A172 (cell line): ENCODE measurements around the gene MARCHF6. TPM values are rescaled to one million over a fixed set of nuclear protein-coding genes. Genes with fewer than 3 reads are reported as not detected.
"Not testable (repeated sequence)": the region's sequence is repeated elsewhere in the genome, so short reads cannot be mapped to it uniquely, and the experiment has no call there.

Source experiments
- DNase-seq: peaks from one replicate; pipeline ENCODE4 v3.0.0-alpha.2; 2015; ENCODE audit warnings: low spot score
- total RNA-seq: library from RNA; depleted of rRNA; stranded (reverse); fragments of >200 nt; shearing (Covaris generic); gene quantifications from 2 replicates; pipeline ENCODE4 v1.2.3, GENCODE V29; 2014; rRNA removed

The MARCHF6 gene
- total RNA-seq, 1 experiment from 2014 or later, result 48.8 TPM

- no peak for DNase-seq
Observed at GRCh38 chr5:10381803-10382202, 28.3 kb downstream of the MARCHF6 start.

- no peak for DNase-seq
Observed at GRCh38 chr5:10384483-10384882, 31.0 kb downstream of the MARCHF6 start.

GRCh38 chr5:10387690-10388089 is 34.2 kb downstream of the MARCHF6 start:
- DNase-seq, result no peak

- DNase-seq, result no peak
Observed at GRCh38 chr5:10391130-10391529, 37.6 kb downstream of the MARCHF6 start.

GRCh38 chr5:10392567-10393328 is 39.3 kb downstream of the MARCHF6 start:
- not testable (repeated sequence) for DNase-seq

- DNase-seq, result no peak
Observed at GRCh38 chr5:10393491-10393890, 40.0 kb downstream of the MARCHF6 start.

- no peak for DNase-seq
Observed at GRCh38 chr5:10396552-10396951, 43.1 kb downstream of the MARCHF6 start.

GRCh38 chr5:10399839-10400238 is 46.3 kb downstream of the MARCHF6 start:
- DNase-seq, result no peak

GRCh38 chr5:10400411-10400810 is 46.9 kb downstream of the MARCHF6 start:
- no peak for DNase-seq

GRCh38 chr5:10400831-10401230 is 47.3 kb downstream of the MARCHF6 start:
- no peak for DNase-seq

GRCh38 chr5:10401498-10401897 is 48.0 kb downstream of the MARCHF6 start:
- no peak for DNase-seq

Other genes with a start within 250 kb of the MARCHF6 start
- gene ATPSCKMT, start 103.8 kb upstream of the MARCHF6 start, total RNA-seq, result 54.4 and 67.4 TPM in 2 replicates
- 872 and 982 TPM in 2 replicates for gene CCT5, start 103.4 kb upstream of the MARCHF6 start, total RNA-seq
- 9.3 and 12.5 TPM in 2 replicates for gene CMBL, start 45.8 kb upstream of the MARCHF6 start, total RNA-seq
- gene ROPN1L, start 88.2 kb downstream of the MARCHF6 start, total RNA-seq, result 0.31 TPM in 1 of 2 replicates, not detected in the other
- gene ANKRD33B, start 210.4 kb downstream of the MARCHF6 start, total RNA-seq, result 1.2 and 2.3 TPM in 2 replicates